SIG-M5 treated with dmso at 0.1 percent for 504 hours (cell line): ENCODE results near the gene ZNF644.
"Not testable (repeated sequence)": the region's sequence is repeated elsewhere in the genome, so short reads cannot be mapped to it uniquely, and the experiment has no call there.

Source experiments
- DNase-seq: peaks from one replicate; lab custom pipeline; 2025; ENCODE audit not compliant: unreplicated experiment; lab: John Stamatoyannopoulos, UW

ZNF644 gene

GRCh38 chr1:90928231-90928630 lies 93.6 kb downstream of the ZNF644 start:
- not testable (repeated sequence) for DNase-seq

GRCh38 chr1:90927674-90928073 lies 94.2 kb downstream of the ZNF644 start:
- DNase-seq, result not testable (repeated sequence)

- no peak for DNase-seq
Observed at GRCh38 chr1:90926971-90927370, 94.9 kb downstream of the ZNF644 start.

GRCh38 chr1:90925928-90926869 lies 95.6 kb downstream of the ZNF644 start:
- DNase-seq, result peak; percentile 28

- DNase-seq, result no peak
Observed at GRCh38 chr1:90924982-90925381, 96.9 kb downstream of the ZNF644 start.

- DNase-seq, result no peak
Observed at GRCh38 chr1:90922996-90923395, 98.8 kb downstream of the ZNF644 start.

GRCh38 chr1:90922202-90922601 lies 99.6 kb downstream of the ZNF644 start:
- DNase-seq, result no peak

GRCh38 chr1:90919900-90920299 lies 101.9 kb downstream of the ZNF644 start:
- no peak for DNase-seq

- no peak for DNase-seq
Observed at GRCh38 chr1:90919190-90919719, 102.6 kb downstream of the ZNF644 start.

GRCh38 chr1:90911353-90911752 lies 110.5 kb downstream of the ZNF644 start:
- DNase-seq, result no peak

- no peak for DNase-seq
Observed at GRCh38 chr1:90902672-90903071, 119.2 kb downstream of the ZNF644 start.

- no peak for DNase-seq
Observed at GRCh38 chr1:90899263-90899662, 122.6 kb downstream of the ZNF644 start.

GRCh38 chr1:90893679-90894078 lies 128.2 kb downstream of the ZNF644 start:
- not testable (repeated sequence) for DNase-seq

GRCh38 chr1:90892884-90893283 lies 129.0 kb downstream of the ZNF644 start:
- DNase-seq, result not testable (repeated sequence)

- DNase-seq, result not testable (repeated sequence)
Observed at GRCh38 chr1:90892196-90892595, 129.6 kb downstream of the ZNF644 start.

GRCh38 chr1:90891756-90892155 lies 130.1 kb downstream of the ZNF644 start:
- not testable (repeated sequence) for DNase-seq

GRCh38 chr1:90882221-90882620 lies 139.6 kb downstream of the ZNF644 start:
- no peak for DNase-seq

GRCh38 chr1:90881034-90881433 lies 140.8 kb downstream of the ZNF644 start:
- no peak for DNase-seq

- DNase-seq, result no peak
Observed at GRCh38 chr1:90879281-90879680, 142.6 kb downstream of the ZNF644 start.

- DNase-seq, result no peak
Observed at GRCh38 chr1:90876101-90876500, 145.7 kb downstream of the ZNF644 start.
